NCI-H2227 (cell line): ENCODE measurements around the gene MPND.

Experiments used
- DNase-seq: peaks from one replicate; lab custom pipeline; 2025; ENCODE audit not compliant: unreplicated experiment; lab: John Stamatoyannopoulos, UW

MPND gene

DNA sequence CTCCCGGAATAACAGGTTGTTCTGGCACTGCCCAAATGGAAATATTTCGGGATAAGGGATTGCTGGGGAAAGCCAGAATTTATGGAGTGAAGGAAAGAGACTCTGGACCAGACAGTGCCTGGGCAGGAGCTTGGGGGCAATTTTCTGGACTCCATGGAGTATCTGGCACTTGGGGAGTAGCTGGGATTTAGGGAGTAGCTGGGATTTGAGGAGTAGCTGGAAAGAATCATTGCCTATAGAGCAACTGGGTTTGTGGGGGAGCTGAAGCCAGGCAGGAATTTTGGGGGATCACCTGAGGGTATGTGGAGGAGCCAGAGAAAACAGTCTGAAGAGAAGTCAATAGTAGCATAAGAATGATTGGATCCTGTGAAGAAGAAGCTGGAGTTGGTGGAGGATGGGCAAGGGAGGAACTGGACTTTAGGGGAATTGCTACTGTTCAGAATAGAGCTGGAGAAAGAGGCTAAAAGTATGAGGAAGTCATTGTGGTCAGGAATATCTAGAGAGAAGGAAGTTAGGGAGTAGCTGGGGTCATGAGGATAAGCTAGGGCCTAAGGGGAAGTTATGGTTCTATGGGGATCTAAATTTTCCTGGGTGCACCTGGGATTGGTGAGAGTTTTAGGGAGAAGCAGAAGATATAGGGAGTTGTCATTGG, 24.2 kb upstream of the MPND start:
- no peak for DNase-seq

DNA sequence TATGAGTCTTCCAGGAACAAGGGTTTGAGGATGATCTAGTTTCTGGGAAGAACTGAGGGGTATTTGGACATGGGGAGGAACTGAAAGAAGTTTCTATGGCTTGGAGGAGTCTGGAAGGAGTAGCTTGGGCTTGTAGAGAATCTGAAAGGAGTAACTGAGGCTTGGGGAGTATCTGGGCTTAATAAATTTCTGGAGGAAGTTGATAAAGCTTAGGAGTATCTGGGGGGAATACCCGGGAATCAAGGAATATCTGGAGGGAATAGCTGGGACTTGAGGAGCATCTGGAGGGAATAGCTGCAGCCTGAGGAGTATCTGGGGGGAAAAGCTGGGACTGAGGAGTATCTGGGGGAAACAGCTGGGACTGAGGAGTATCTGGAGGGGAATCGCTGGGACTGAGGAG, 22.9 kb upstream of the MPND start:
- no peak for DNase-seq

DNA sequence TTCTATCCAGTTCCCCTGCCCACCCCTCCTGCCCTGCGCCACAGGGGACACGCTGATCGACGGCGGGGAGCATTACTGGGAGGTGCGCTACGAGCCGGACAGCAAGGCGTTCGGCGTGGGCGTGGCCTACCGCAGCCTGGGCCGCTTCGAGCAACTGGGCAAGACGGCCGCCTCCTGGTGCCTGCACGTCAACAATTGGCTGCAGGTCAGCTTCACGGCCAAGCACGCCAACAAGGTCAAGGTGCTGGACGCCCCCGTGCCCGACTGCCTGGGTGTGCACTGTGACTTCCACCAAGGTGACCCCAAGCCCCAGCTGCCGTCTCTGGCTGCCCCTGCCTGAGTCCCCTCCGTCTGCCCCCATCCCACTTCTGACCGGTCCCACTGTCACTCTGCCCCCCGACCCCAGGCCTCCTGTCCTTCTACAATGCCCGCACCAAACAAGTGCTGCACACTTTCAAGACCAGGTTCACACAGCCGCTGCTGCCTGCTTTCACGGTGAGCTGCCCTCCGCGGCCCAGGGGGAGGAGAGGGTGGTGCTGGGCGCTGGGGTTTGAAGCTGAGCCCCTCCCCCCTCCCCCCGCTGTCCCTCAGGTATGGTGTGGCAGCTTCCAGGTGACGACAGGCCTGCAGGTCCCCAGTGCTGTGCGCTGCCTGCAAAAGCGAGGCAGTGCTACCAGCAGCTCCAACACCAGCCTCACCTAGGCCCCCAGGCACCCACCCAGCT, 20.3 kb upstream of the MPND start:
- no peak for DNase-seq

DNA sequence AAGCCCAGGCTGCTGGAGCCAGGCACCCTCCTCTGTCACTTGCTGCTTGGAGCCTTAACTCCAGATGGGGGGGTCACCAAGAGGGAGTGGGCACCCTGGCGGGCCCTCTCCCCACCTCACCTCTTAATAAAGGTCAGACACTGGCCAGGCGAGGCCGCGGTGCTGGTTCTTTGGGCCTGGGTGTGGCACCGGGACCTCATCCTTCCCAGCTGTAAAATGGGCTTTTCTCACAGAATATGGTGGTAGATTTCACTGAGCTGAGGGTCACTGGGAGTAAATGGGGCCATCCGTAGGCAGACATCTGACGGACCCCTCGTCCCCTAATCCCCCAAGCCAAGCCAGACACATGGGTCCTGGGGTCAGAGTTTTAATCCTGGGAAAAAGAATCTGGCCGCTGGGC, 19.7 kb upstream of the MPND start:
- no peak for DNase-seq

DNA sequence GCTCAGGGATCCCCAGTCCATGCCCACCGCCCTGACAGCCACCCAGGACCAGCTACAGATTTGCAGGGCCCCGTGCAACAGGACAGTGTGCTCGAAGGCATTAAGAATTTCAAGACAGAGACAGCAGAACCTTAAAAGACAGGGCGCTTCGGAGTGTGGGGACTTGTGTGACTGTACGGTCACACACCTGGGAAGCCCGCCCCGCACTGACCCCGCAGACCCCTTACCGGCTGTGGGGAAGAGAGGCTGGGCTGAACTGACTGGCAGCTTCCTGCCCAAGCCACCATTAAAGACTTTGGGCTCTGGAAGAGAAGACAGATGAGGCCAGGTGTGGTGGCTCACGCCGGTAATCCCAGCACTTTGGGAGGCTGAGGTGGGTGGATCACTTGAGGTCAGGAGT, 19.1 kb upstream of the MPND start:
- no peak for DNase-seq

DNA sequence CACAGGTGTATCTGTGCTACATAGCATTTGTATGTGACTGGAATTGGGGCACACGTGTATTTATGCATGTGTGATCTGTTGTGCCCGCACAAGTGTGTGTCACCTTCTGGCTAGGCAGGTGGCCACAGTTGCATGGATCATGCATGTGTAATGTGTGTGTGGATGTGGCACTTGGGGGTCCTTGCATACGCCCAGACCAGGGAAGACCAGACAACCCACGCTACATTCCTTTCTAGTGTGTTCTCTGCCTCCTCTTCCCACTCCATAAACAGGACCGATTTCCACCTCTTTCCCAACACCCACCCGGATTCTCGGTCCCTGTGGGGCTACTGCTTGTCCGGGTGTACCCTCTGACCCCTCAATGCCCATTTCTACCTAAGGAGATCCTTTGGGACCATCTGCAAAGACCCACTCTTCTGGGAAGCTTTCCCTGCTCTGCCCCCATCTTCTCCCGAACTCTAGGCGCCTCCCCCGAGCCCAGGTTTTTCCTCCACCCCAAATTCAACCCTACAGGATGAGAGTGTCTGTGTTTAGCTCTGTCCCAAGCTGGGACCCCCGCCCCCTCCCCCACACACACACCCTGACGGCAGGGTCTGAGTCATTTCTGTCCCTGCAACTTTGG, 17.0 kb upstream of the MPND start:
- DNase-seq: no peak

DNA sequence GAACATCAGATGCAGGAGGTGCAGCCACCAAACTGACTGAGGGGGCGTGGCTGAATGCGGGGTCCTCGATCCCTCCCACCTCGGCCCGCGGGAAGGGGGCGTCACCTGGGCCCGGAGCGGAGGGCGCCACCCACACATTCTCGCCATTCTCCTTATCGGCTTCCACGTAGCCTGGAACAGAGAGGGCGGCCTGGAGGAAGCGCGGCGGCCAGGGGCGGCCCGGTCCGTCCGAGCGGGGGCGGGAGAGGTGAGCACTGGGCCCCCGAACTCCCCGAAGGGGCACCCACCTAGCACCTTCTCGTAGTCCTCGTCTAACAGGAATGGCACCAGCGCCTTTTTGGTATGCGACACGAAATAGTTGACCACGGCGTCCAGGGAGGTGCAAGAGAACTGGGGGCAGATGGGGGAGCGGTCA, 16.5 kb upstream of the MPND start:
- DNase-seq: no peak

DNA sequence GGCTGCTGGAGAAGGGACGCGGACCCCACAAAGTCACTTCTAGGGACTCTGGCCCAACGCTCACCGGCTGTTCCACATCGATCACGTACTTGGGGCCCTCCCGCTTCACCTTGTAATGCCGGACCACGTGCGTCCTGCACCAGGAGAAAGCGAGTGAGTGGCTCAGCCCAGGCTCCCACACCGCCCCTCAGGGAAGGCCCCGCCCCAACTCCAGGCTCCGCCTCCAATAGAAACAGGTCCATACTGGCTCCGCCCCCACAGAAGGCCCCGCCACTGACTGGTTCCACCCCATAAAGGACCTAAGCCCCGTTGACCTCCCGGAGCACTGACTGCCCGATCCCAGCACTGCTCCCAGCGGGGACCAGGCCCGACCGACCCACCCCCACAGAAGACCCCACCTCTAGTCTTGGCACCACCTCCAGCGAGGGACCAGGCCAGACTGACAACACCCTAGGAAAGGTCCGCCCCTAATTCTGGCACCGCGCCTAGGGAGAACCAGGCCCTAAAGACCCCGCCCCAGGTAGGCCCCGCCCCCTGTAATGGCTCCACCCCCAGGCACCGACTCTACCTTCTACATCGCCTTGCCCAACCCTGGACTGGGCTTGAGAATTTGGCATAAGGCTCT, 16.0 kb upstream of the MPND start:
- DNase-seq: peak; percentile 84

DNA sequence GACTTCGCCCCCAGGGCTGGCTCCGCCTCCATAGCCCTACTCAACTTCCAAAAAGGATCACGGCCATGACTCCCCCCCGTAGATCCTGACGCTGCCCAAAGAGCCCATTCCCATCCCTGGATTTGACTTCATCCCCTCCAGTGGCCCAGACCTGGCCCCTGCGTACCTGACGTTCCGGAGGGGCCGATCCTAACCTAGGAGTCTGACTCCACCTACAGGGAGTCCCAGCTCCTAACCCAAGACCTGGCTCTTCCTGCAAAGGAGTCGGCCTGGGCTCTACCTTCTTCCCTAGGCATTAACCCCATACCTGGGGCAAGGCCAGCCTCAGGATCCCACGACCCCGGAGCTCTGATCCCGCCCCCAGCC, 15.5 kb upstream of the MPND start:
- DNase-seq: no peak

DNA sequence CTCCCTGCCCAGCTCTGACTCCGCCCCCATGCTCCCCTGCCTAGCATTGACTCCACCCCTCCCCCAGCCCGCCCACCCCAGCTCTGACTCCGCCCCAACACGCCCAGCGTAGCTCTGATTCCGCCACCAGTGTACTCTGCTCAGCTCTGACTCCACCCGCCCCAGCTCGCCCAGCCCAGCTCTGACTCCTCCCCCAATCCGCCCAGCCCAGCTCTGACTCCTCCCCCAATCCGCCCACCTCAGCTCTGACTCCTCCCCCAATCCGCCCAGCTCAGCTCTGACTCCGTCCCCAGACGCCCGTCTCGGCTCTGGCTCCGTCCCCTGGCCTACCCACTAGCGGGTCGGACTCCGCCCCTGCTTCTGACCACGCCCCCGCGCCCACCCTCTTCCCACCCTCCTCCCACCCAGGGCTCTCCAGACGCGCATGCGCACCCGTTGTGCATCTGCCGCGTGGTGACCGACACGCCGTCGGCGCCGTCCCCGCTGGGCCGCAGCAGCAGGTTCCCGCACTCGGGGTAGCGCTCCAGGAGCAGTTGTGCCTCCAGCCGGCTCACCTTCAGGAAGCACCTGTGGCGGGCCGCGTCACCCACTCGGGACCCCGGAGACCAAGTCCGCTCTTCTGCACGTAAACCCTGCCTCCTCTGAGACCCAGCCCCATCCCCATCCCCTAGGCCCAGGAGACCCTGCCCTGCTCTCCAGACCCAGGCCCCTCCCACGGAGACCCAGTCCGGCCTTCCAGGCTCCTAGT, 14.9 kb upstream of the MPND start:
- peak; percentile 96 for DNase-seq

DNA sequence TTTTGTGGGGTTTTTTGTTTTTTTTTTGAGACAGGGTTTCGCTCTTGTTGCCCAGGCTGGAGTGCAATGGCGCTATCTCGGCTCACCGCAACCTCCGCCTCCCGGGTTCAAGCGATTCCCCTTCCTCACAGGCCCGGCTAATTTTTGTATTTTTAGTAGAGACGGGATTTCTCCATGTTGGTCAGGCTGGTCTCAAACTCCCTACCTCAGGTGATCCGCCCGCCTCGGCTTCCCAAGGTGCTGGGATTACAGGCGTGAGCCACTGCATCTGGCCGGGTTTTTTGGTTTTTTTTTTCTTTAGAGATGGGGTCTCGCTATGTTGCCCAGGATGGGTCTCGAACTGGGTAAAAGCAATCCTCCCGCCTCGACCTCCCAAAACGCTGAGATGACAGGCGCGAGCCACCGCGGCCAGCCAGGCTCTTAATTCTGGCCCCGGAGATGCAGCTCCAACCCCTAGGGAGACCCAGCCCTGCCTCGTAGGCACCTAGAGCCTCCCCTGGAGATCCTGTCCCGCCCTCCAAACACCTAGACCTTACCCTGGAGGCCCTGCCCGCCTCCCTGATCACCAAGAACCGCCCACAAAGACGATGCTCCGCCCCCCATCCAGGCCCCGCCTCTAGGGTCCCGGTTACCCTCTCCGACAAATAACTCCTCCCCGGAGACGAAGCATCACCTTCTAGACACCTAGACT, 14.2 kb upstream of the MPND start:
- peak; percentile 11 for DNase-seq

DNA sequence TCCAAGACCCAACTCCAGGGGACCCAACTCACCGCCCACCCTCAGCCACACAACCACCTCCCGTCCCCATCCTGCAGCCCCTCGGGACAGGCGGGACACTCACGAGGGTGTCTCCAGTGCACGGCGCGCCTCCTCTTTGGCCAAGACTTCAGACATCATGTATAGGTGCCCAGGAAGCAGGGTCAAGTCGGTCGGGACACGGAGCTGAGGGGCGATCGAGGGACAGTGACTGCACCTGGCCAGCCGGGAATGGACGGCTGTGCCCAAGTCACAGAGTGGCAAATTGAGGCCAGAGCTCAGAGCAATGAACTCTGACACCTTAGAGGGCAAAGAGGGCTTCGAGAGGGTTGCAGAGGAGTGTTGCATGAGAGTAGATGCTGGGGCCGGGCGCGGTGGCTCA, 13.5 kb upstream of the MPND start:
- DNase-seq: no peak

DNA sequence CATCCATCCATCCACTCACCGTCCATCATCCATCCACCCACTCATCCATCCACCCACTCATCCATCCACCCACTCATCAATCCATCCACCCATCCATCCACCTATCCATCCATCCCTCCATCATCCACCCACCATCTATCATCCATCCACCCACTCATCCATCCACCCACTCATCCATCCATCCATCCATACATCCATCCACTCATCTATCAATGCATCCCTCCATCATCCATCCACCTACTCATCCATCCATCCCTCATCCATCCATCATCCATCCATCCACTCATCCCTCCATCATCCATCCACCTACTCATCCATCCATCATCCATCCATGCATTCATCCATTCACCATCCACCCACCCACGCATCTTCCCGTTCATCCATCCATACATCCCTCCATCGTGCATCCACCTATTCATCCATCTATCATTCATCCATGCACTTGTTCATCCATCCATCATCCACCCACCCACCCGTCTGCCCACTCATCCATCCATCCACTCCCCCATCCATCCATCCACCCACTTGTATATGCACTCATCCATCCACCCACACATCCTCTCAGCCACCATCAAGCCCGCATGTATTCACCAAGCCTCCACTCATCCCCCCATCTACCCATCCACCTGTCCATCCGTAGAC, 8.3 kb upstream of the MPND start:
- DNase-seq: no peak

DNA sequence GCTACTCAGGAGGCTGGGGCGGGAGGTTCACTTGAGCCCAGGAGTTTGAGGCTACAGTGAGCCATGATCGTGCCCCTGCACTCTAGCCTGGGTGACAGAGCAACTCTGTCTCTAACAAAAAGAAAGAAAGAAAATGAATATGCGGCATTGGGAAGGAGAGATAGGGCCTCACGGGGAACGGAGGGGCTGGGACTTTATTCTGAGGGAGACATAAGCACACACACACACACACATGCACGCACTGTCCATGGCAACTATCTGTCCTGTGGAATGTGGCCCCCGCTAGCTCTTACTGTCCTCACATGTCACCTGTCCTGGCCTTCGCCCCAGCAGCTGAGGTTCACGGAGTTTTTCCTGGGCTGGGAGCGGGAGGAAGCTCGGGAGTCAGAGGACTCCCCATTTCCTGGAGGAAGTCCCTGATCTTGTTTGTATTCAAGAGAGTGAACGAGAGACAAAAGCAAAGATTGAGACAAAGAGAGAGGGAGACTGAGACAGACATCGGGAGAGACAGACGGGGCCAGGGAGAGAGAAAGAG, 5.4 kb upstream of the MPND start:
- no peak for DNase-seq

DNA sequence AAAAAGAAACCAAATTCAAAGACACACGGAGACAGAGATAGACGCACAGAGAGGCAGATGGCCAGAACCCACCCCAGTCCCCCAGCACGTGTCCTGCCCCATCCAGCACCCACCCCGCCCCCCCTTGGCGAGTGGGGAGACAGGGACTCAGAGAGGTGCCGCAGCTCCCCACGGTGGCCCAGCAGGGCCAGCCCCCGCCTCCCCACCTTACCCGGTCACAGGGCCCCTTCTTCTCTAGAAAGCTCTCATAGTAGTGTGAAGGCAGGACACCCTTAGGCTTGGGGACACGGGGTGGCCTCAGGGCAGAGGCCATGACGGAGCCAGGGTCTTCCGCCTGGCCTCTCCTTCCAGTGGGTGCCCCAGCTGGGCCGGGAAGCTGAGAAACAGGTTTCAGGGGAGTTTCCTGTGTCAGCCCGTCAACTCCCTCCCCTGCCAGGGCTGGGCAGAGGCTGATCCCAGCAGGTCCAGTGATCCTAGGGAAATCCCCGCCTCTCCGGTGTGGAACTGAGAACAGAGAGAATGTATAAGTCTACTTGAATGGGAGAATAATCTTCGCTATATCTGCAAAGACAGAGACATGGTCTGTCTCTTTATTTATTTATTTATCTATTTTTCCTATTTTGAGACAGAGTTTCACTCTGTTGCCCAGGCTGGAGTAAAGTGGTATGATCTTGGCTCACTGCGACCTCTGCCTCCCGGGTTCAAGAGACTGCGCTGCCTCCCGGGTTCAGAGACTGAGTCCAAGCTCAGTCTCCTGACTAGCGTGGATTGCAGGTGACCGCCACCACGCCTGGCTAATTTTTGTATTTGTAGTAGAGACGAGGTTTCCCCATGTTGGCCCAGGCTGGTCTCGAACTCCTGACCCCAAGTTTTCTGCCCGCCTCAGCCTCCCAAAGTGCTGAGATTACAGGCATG, 4.7 kb upstream of the MPND start, which contains the start of gene STAP2:
Gene STAP2 (minus strand): TSS at position 387 of the 915 bp plus-strand sequence. CDS start 74 bp downstream, at position 313.
- DNase-seq: no peak

DNA sequence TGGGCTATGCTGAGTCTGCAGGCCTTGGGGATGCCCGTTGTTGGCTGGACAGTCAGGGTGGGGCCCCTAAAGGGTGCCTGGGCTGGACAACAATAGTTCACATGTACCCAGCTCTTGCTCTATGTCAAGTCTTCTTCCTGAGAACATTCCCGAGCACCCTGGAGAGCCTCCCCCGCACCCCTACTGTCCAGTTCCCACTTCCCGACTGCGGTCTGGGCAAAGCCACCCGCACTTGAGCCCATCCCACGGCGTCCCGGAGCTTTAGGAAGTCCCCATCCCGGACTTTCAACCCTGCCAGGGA, 1.1 kb upstream of the MPND start:
- no peak for DNase-seq

DNA sequence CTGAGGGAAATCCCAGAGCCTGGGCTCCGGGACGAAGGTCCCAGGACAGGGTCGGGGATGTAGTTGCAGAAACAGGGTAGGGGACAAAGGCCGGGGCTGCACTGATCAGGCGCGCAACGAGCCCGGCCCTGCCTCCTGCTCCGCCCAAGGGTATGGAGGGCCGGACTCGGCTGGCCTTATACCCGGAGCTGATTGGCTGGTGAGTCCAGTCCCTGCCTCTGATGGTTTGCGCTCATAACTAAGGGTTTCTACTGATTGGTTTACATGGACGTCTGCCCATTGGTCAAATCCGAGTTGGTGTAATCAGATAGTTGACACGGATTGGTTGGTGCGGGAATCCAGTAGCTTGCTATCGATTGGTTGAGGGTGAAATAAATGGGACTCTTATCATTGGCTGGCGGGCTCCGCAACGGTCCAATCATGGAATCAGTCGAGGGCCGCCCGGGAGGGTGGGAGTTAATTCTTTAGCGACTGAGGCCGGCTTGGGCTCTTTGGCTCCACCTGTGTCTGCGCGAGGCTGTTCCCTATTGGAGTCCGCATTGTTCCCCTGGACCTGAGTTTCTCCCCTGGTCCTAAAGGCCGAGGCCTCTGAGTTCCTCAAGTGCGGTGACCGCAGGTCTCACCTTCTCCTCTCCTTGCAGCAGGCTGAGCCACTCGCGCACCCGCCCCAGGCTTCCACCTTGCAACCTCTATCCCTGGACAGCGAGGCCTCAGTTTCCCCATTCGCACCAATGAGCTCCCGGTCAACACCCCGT, 570 bp upstream of the MPND start:
- DNase-seq: peak; percentile 97

DNA sequence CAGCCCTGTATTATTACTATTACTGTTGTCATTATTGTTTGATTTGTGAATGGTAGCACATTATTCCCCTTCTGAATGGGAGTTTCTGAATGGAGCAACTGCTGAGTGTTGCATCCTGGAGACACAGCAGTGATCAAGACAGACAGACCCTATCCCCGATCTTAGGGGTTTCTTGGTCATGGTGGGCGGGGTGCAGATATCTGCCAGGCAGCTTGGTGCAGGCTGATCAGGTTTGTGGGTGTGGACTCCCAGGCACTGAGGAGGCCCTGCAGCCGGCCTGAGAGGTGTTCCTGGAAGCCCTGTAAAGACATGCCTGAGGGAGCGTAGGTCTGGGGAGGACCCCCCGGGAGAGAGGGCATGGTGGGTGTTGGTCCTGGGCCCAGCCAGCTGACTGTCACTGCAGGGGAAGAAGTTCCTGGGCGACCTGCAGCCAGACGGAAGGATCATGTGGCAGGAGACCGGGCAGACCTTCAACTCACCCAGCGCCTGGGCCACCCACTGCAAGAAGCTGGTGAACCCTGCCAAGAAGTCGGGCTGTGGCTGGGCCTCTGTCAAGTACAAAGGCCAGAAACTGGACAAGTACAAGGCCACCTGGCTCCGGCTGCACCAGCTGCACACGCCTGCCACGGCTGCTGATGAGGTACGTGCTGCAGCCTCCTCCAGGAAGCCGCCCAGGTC, 2.1 kb downstream of the MPND start:
- DNase-seq: no peak
